ENCODE measurements around the gene HSPD1. TPM values are rescaled to one million over a fixed set of nuclear protein-coding genes. Genes with fewer than 3 reads are reported as not detected.

Gene HSPD1
- total and polyA plus RNA-seq, 9 of the 15 experiments (the other 6 are each of a cell fraction or from before 2014, with no cell fraction given) = 398 to 1,014 (median 622) TPM

- TF ChIP-seq BRF2 (IDR thresholded peaks at IDR 0.05; ENCODE audit: borderline replicate concordance, insufficient read depth, insufficient read length) (no peak), ELF1 (tag; IDR thresholded peaks at IDR 0.05) (peak; percentile 87), POU5F1 (IDR thresholded peaks at IDR 0.05; ENCODE audit: borderline replicate concordance, low read depth, low read length, partially characterized antibody) (no peak), THRA (IDR thresholded peaks at IDR 0.05) (no peak), HEY1 (CRISPR knock-in tag; IDR thresholded peaks at IDR 0.05; ENCODE audit: borderline replicate concordance) (no peak), TAF15 (IDR thresholded peaks at IDR 0.05; ENCODE audit: low read depth, low read length) (no peak), ZNF639 (CRISPR knock-in tag; conservative IDR thresholded peaks at IDR 0.05 in 1 of 2, IDR thresholded peaks at IDR 0.05 in 1 of 2) (peak in 1 of 2 experiments; percentile 94; a peak in 2 of 4 replicates), RBM17 (IDR thresholded peaks at IDR 0.05; ENCODE audit: borderline replicate concordance, low read depth, low read length) (no peak), ZNF318 (IDR thresholded peaks at IDR 0.05; ENCODE audit: borderline replicate concordance in 1 of 2, low read depth in 1 of 2) (no peak), YBX1 (IDR thresholded peaks at IDR 0.05) (no peak), MTA3 (IDR thresholded peaks at IDR 0.05; ENCODE audit: borderline replicate concordance) (peak; percentile 79; the same call in 1 of the 2 replicates), POLR2AphosphoS5 (IDR thresholded peaks at IDR 0.05; ENCODE audit: control insufficient read depth, insufficient read depth, low read depth, low read length) (peak; percentile 88), TARDBP (IDR thresholded peaks at IDR 0.05) (no peak), CBFA2T2 (conservative IDR thresholded peaks at IDR 0.05) (no peak)
Measured at GRCh38 chr2:197515739-197516392, 16.2 kb upstream of the HSPD1 start, which contains the start of gene MOB4 (continued).

All from K562 (cell line).